Right lobe of liver (tissue), 6 donors: Measurements from ENCODE around the gene TBCCD1. TPM values are rescaled to one million over a fixed set of nuclear protein-coding genes. Genes with fewer than 3 reads are reported as not detected.
"Not testable (repeated sequence)": the region's sequence is repeated elsewhere in the genome, so short reads cannot be mapped to it uniquely, and the experiment has no call there.

Source experiments
- ATAC-seq, 4 donors: fragments of 200-7000 bp; cut with Tn5 transposase; one replicate each; pipeline ENCODE4 v1.9.1; 2020; ENCODE audit warnings: mild to moderate bottlenecking in 4 of 4, moderate library complexity in 4 of 4
- DNase-seq, 3 donors: peaks; one replicate each; pipeline ENCODE4 v3.0.0-alpha.2; 2020
- H3K27ac ChIP-seq, 3 donors: fragments of 200-600 bp; one replicate each; pipeline ENCODE4 v1.8.0; 2022
- H3K27me3 ChIP-seq, 2 donors: fragments of 200-600 bp; one replicate each; pipeline ENCODE4 v1.8.0; 2022
- H3K36me3 ChIP-seq, 4 donors: fragments of 200-600 bp; sonication (generic) in 1 of 4; one replicate each; pipeline versions ENCODE4 v1.5.1 to v1.8.0; 2017 to 2022; ENCODE audit warnings: control low read depth in 1 of 4
- H3K4me1 ChIP-seq, 4 donors: fragments of 200-600 bp; sonication (generic) in 1 of 4; one replicate each; pipeline versions ENCODE4 v1.5.1 to v1.8.0; 2017 to 2022; ENCODE audit warnings: control low read depth in 1 of 4
- H3K4me3 ChIP-seq, 3 donors: fragments of 200-600 bp; one replicate each; pipeline ENCODE4 v1.8.0; 2022
- H3K9me3 ChIP-seq, 4 donors: fragments of 200-600 bp; sonication (generic) in 1 of 4; one replicate each; pipeline versions ENCODE4 v1.5.1 to v1.8.0; 2017 to 2022; ENCODE audit warnings: control low read depth in 1 of 4
- POLR2A ChIP-seq: fragments of 450-650 bp; IDR thresholded peaks from one replicate; pipeline ENCODE4 v1.6.1; 2017; ENCODE audit warnings: antibody characterized with exemption, mild to moderate bottlenecking
- WGBS: methylation state at CpG from one replicate; pipeline ENCODE4 v1.1.6; 2018; ENCODE audit warnings: low coverage, low lambda C conversion rate; ENCODE audit not compliant: insufficient coverage; ENCODE audit errors: missing lambda C conversion rate; 5-methylcytosine and 5-hydroxymethylcytosine counted together
- intact Hi-C, 2 donors: fragments of 100-400 bp; cut with DNase I; formaldehyde crosslinking; loops; one replicate each; pipeline versions ENCODE4 v1.11.2 to v1.14.1; 2022
- total RNA-seq, 6 experiments: library from RNA; depleted of rRNA in 2 of 6; stranded (reverse); fragments of >200 nt in 2 of 6; fragmentation: NEBNext Ultra II Directional in 3 of 6; extraction: Animal tissue kit (Norgen Biotek cat#: 25700) in 3 of 6; gene quantifications; one replicate each; pipeline versions ENCODE4 v1.1.0 to v1.2.4, GENCODE V29; 2016 to 2023
- TF ChIP-seq, protein P1 (sequence below), 4 donors: fragments of 200-600 bp in 3 of 4; fragments of 450-650 bp in 1 of 4; IDR thresholded peaks; one replicate each; pipeline versions ENCODE4 v1.5.1 to v1.8.0; 2016 to 2022; ENCODE audit warnings: antibody characterized with exemption in 4 of 4, mild to moderate bottlenecking in 2 of 4
- donor health status: DM: no; HTN: yes; CAD: no.
- donor health status: DM: no; HTN: no; CAD: no.
- donor health status: DM: no; HTN: no; CAD: no.
- donor health status: DM: no; HTN: yes; CAD: no.
- donor health status: DM: no; HTN: yes; CAD: no.

The TBCCD1 gene
- total RNA-seq, 6 experiments from 2014 or later, result 6.7 to 8.7 (median 7.5) TPM

DNA sequence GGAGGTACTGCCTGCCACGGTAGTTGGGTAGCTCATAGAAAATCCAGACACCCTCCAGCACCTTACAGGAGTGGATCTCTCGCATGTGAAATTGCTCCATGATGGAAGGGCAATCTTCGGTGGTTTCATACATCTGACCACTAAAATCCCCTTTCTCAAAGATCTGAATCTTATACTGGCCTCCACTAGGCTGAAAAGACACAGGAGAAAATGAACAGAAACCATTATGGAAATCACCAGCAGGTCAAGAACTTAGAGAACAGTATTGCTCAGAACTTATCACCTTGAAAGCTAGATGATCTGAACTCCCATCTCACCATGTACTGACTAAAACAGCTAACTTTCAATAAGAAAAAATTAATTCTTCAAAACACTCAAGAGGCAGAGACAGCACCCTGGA is 28.4 kb downstream of the TBCCD1 start:
- H3K4me3 ChIP-seq, result no peak overlapping the region
- H3K4me1 ChIP-seq, result peaks cover 0 to 5% (median 2%) of the 10 kb centered on the region in 4 donors
- no peak for TF ChIP-seq POLR2A
- TF ChIP-seq, protein P1, sequence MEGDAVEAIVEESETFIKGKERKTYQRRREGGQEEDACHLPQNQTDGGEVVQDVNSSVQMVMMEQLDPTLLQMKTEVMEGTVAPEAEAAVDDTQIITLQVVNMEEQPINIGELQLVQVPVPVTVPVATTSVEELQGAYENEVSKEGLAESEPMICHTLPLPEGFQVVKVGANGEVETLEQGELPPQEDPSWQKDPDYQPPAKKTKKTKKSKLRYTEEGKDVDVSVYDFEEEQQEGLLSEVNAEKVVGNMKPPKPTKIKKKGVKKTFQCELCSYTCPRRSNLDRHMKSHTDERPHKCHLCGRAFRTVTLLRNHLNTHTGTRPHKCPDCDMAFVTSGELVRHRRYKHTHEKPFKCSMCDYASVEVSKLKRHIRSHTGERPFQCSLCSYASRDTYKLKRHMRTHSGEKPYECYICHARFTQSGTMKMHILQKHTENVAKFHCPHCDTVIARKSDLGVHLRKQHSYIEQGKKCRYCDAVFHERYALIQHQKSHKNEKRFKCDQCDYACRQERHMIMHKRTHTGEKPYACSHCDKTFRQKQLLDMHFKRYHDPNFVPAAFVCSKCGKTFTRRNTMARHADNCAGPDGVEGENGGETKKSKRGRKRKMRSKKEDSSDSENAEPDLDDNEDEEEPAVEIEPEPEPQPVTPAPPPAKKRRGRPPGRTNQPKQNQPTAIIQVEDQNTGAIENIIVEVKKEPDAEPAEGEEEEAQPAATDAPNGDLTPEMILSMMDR (IDR thresholded peaks at IDR 0.05), result no peak
- peaks cover 0 to 6% (median under 1%) of the 10 kb centered on the region in 4 donors for H3K36me3 ChIP-seq
- H3K27me3 ChIP-seq, result no peaks in the 10 kb centered on the region
- DNase-seq (no peak), ATAC-seq (no peak)
- no peaks in the 10 kb centered on the region for H3K9me3 ChIP-seq
- intact Hi-C loops, result loop anchor here (5.0 to 10.0 kb wide), 2 partner anchors 276 to 284 kb away; no protein-coding TSS in a partner anchor
- no peak overlapping the region for H3K27ac ChIP-seq
- WGBS, result no CpG with 5 or more reads among the region's 3 CpGs

- no peak overlapping the region for H3K27ac ChIP-seq
- H3K4me1 ChIP-seq, result peaks cover 0 to 5% (median 2%) of the 10 kb centered on the region in 4 donors
- intact Hi-C loops, result loop anchor here (5.0 to 10.0 kb wide), 2 partner anchors 275 to 282 kb away; no protein-coding TSS in a partner anchor
- TF ChIP-seq, protein P1 (IDR thresholded peaks at IDR 0.05), result peak in 1 of 4 donors; percentile 4
- TF ChIP-seq POLR2A, result no peak
- H3K4me3 ChIP-seq, result no peak overlapping the region
- ATAC-seq (peak; percentile 43 to 68 (median 60)), DNase-seq (no peak)
- no peaks in the 10 kb centered on the region for H3K9me3 ChIP-seq
- no peaks in the 10 kb centered on the region for H3K27me3 ChIP-seq
- no peaks in the 10 kb centered on the region for H3K36me3 ChIP-seq
Observed at GRCh38 chr3:186536883-186537844, 30.0 kb downstream of the TBCCD1 start.

DNA sequence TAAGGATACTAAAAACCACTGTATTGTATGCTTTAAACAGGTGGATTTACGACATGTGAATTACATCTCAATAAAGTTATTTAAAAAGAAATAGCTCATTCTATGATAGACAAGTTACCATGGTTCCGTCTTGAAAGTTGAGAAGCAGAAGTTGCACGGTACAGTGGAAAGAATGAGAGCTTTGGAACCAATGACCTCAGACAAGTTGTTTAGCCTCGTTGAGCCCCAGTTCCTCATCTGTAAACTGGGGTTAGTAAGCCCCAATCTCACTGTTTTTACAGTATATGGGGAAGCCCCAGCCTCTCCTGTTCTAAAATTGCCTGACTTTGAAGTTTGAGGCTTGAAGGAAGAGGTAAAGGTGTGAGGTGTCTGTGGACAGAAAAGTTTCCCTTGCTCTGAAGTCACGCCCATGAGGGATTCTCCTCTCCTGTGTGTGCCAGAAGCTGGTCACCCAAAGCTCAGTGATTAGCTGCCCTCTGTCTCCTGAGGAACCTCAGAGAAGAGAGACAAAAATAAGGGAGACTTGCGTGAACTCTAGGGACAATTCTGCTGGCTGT is 32.9 kb downstream of the TBCCD1 start:
- intact Hi-C loops, result loop anchor here in 1 of 2 donors (10.0 kb wide), 1 partner anchor 279 kb away; no protein-coding TSS in a partner anchor
- WGBS, result 52% methylated on average over 6 of the region's 6 CpGs
- ATAC-seq, result peak; percentile 33 to 72 (median 54)

DNA sequence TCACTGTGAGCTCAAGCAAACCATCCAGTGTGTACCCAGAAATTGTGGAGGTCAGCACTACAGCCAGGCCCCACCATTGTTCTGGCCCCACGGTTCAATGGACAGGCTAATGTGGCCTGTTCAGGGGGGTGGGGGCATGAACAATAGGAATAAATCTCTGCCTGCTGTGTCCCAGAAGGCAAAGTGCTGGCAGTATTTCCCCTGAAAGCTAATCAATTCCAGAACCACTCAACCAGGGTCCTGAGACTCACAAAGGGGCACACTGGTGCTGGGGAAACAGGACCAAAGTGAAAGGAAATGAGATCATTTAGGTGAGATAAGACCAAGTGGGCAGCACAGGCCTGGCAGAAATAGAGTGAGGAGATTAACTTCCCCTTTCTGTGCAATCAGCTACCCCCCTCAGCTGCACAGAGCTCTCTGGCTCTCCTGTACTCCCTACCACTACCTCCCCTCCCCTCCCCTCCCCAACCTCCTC is 34.5 kb downstream of the TBCCD1 start:
- Histone ChIP-seq H3K4me3 (no peak overlapping the region), H3K9me3 (no peaks in the 10 kb centered on the region), H3K4me1 (peaks cover 0 to 5% (median 2%) of the 10 kb centered on the region in 4 donors), H3K27me3 (no peaks in the 10 kb centered on the region), H3K36me3 (no peaks in the 10 kb centered on the region), H3K27ac (no peak overlapping the region)
- intact Hi-C loops, result loop anchor here in 1 of 2 donors (10.0 kb wide), 1 partner anchor 278 kb away; no protein-coding TSS in a partner anchor
- ATAC-seq (peak in 1 of 4 donors; percentile 27), DNase-seq (no peak)
- 70% methylated on average over 1 of the region's 1 CpG for WGBS
- TF ChIP-seq, protein P1 (IDR thresholded peaks at IDR 0.05), result no peak
- no peak for TF ChIP-seq POLR2A

More for the DNA sequence above, 32.9 kb downstream of the TBCCD1 start:
- H3K27me3 ChIP-seq, result no peaks in the 10 kb centered on the region
- H3K4me3 ChIP-seq, result no peak overlapping the region
- H3K4me1 ChIP-seq, result peaks cover 0 to 5% (median 2%) of the 10 kb centered on the region in 4 donors
- H3K27ac ChIP-seq, result no peak overlapping the region
- TF ChIP-seq, protein P1 (IDR thresholded peaks at IDR 0.05), result no peak
- no peak for TF ChIP-seq POLR2A
- H3K36me3 ChIP-seq, result no peaks in the 10 kb centered on the region
- no peaks in the 10 kb centered on the region for H3K9me3 ChIP-seq
- DNase-seq, result no peak

DNA sequence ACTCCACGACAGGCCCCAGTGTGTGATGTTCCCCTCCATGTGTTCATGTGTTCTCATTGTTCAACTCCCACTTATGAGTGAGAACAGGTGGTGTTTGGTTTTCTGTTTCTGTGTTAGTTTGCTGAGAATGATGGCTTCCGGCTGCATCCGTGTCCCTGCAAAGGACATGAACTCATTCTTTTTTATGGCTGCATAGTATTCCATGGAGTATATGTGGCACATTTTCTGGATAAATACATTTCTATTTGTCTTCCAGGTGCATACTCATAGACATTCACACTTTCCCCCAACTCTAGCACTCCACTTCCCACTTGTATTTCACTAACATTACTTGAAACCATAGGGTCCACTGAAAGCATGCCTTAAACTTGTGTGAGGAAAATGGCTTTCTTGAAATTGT is 35.4 kb downstream of the TBCCD1 start:
- intact Hi-C loops, result loop anchor here in 1 of 2 donors (10.0 kb wide), 1 partner anchor 277 kb away; no protein-coding TSS in a partner anchor
- H3K9me3 ChIP-seq, H3K4me3 ChIP-seq, ATAC-seq, H3K36me3 ChIP-seq, H3K4me1 ChIP-seq, H3K27ac ChIP-seq, H3K27me3 ChIP-seq, DNase-seq: not testable (repeated sequence)
- WGBS, result 85% methylated on average over 3 of the region's 3 CpGs
